ENCODE results near the gene SNX19.

DNA sequence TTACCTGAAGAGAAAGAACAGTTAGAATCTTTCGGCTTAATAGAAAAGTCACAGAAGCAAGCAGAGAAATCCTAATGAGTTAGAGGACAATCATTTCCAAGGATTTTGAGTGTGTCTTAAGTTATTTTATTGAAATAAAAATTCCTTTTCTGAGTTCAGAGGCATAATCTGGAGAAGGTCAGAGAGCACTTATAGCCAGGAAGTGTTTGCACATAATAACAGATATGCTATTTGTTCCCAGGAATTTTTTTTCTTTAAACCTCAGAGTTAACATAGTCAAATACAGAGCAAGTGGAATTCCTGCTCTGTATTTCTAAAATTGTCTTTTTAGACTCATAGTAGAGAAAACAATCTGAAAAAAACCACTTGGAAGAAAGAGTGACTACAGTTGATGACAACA, 74.3 kb downstream of the SNX19 start:
- TF ChIP-seq ZNF274 (IDR thresholded peaks at IDR 0.05; ENCODE audit: low read depth, low read length) (no peak), YY1 (IDR thresholded peaks at IDR 0.05; ENCODE audit: insufficient read depth, insufficient read length) (no peak), SUZ12 (IDR thresholded peaks at IDR 0.05; ENCODE audit: extremely low read depth, insufficient read depth, insufficient read length) (no peak)

All from NT2/D1 (cell line).